ENCODE measurements around the gene MAP3K7.

Gene MAP3K7

GRCh38 chr6:90495216-90495817 is 91.6 kb downstream of the MAP3K7 start:
- ChIA-PET POLR2A (no interaction called here), CTCF (no interaction called here)
- WGBS (ENCODE audit: insufficient coverage): 93% methylated on average over 5 of the region's 9 CpGs
- Histone ChIP-seq H3K36me3 (ENCODE audit: control insufficient read depth in 4 of 4, insufficient read depth in 4 of 4, low read length in 3 of 4) (no peaks in the 10 kb centered on the region), H3K9me3 (ENCODE audit: control extremely low read depth in 1 of 5, control insufficient read depth in 4 of 5, insufficient read depth in 2 of 5, low read depth in 1 of 5, low read length in 4 of 5) (no peaks in the 10 kb centered on the region), H3K4me1 (ENCODE audit: control extremely low read depth in 1 of 4, control insufficient read depth in 4 of 4, insufficient read depth in 4 of 4, low read length in 3 of 4) (peaks cover 3 to 18% (median 13%) of the 10 kb centered on the region in 4 experiments), H3K27me3 (replicated peaks in 2 of 5; ENCODE audit: control insufficient read depth in 4 of 5, insufficient read depth in 5 of 5, low read length in 4 of 5) (no peaks in the 10 kb centered on the region), H3K27ac (ENCODE audit: insufficient read depth in 1 of 2, low read depth in 1 of 2, low read length in 2 of 2, poor library complexity in 1 of 2, severe bottlenecking in 2 of 2) (no peak overlapping the region), H3K4me3 (ENCODE audit: control insufficient read depth in 1 of 7, extremely low read depth in 1 of 7, insufficient read depth in 4 of 7, low read depth in 2 of 7, low read length in 6 of 7) (no peak overlapping the region)
- no peak for DNase-seq

- 81% methylated on average over 7 of the region's 7 CpGs for WGBS (ENCODE audit: insufficient coverage)
- CTCF ChIA-PET: interaction anchor here (0.6 to 5.5 kb wide), 3 partner anchors 9 to 517 kb away, joined by 3 to 33 read pairs (median 3); no protein-coding TSS in a partner anchor
- Histone ChIP-seq H3K27me3 (replicated peaks in 2 of 5; ENCODE audit: control insufficient read depth in 4 of 5, insufficient read depth in 5 of 5, low read length in 4 of 5) (no peaks in the 10 kb centered on the region), H3K4me1 (ENCODE audit: control extremely low read depth in 1 of 4, control insufficient read depth in 4 of 4, insufficient read depth in 4 of 4, low read length in 3 of 4) (peaks cover 3 to 18% (median 13%) of the 10 kb centered on the region in 4 experiments), H3K27ac (ENCODE audit: insufficient read depth in 1 of 2, low read depth in 1 of 2, low read length in 2 of 2, poor library complexity in 1 of 2, severe bottlenecking in 2 of 2) (no peak overlapping the region), H3K9me3 (ENCODE audit: control extremely low read depth in 1 of 5, control insufficient read depth in 4 of 5, insufficient read depth in 2 of 5, low read depth in 1 of 5, low read length in 4 of 5) (no peaks in the 10 kb centered on the region), H3K4me3 (ENCODE audit: control insufficient read depth in 1 of 7, extremely low read depth in 1 of 7, insufficient read depth in 4 of 7, low read depth in 2 of 7, low read length in 6 of 7) (no peak overlapping the region), H3K36me3 (ENCODE audit: control insufficient read depth in 4 of 4, insufficient read depth in 4 of 4, low read length in 3 of 4) (no peaks in the 10 kb centered on the region)
- peak in 1 of 3 donors; percentile 6 for DNase-seq
- POLR2A ChIA-PET: no interaction called here
Observed at GRCh38 chr6:90494067-90494780, 92.6 kb downstream of the MAP3K7 start.

- POLR2A ChIA-PET: no interaction called here
- Histone ChIP-seq H3K4me3 (ENCODE audit: control insufficient read depth in 1 of 7, extremely low read depth in 1 of 7, insufficient read depth in 4 of 7, low read depth in 2 of 7, low read length in 6 of 7) (peak overlapping the region in 1 of 7 experiments; percentile 1), H3K4me1 (ENCODE audit: control extremely low read depth in 1 of 4, control insufficient read depth in 4 of 4, insufficient read depth in 4 of 4, low read length in 3 of 4) (peaks cover 3 to 18% (median 13%) of the 10 kb centered on the region in 4 experiments), H3K27me3 (replicated peaks in 2 of 5; ENCODE audit: control insufficient read depth in 4 of 5, insufficient read depth in 5 of 5, low read length in 4 of 5) (no peaks in the 10 kb centered on the region), H3K27ac (ENCODE audit: insufficient read depth in 1 of 2, low read depth in 1 of 2, low read length in 2 of 2, poor library complexity in 1 of 2, severe bottlenecking in 2 of 2) (no peak overlapping the region), H3K9me3 (ENCODE audit: control extremely low read depth in 1 of 5, control insufficient read depth in 4 of 5, insufficient read depth in 2 of 5, low read depth in 1 of 5, low read length in 4 of 5) (no peaks in the 10 kb centered on the region), H3K36me3 (ENCODE audit: control insufficient read depth in 4 of 4, insufficient read depth in 4 of 4, low read length in 3 of 4) (no peaks in the 10 kb centered on the region)
- CTCF ChIA-PET: interaction anchor here (0.6 to 5.5 kb wide), 5 partner anchors 8 to 553 kb away, joined by 3 to 33 read pairs (median 3); no protein-coding TSS in a partner anchor
- peak; percentile 43 to 89 (median 78) for DNase-seq
- no CpG with 5 or more reads among the region's 2 CpGs for WGBS (ENCODE audit: insufficient coverage)
Observed at GRCh38 chr6:90493332-90493731, 93.5 kb downstream of the MAP3K7 start.

GRCh38 chr6:90492798-90493197 is 94.1 kb downstream of the MAP3K7 start:
- ChIA-PET CTCF (interaction anchor here (1.1 to 5.5 kb wide), 3 partner anchors 9 to 552 kb away, joined by 3 to 33 read pairs (median 7); no protein-coding TSS in a partner anchor), POLR2A (no interaction called here)
- WGBS (ENCODE audit: insufficient coverage): 98% methylated on average over 6 of the region's 6 CpGs
- Histone ChIP-seq H3K4me3 (ENCODE audit: control insufficient read depth in 1 of 7, extremely low read depth in 1 of 7, insufficient read depth in 4 of 7, low read depth in 2 of 7, low read length in 6 of 7) (no peak overlapping the region), H3K9me3 (ENCODE audit: control extremely low read depth in 1 of 5, control insufficient read depth in 4 of 5, insufficient read depth in 2 of 5, low read depth in 1 of 5, low read length in 4 of 5) (no peaks in the 10 kb centered on the region), H3K4me1 (ENCODE audit: control extremely low read depth in 1 of 4, control insufficient read depth in 4 of 4, insufficient read depth in 4 of 4, low read length in 3 of 4) (peaks cover 3 to 18% (median 13%) of the 10 kb centered on the region in 4 experiments), H3K27me3 (replicated peaks in 2 of 5; ENCODE audit: control insufficient read depth in 4 of 5, insufficient read depth in 5 of 5, low read length in 4 of 5) (no peaks in the 10 kb centered on the region), H3K27ac (ENCODE audit: insufficient read depth in 1 of 2, low read depth in 1 of 2, low read length in 2 of 2, poor library complexity in 1 of 2, severe bottlenecking in 2 of 2) (no peak overlapping the region), H3K36me3 (ENCODE audit: control insufficient read depth in 4 of 4, insufficient read depth in 4 of 4, low read length in 3 of 4) (no peaks in the 10 kb centered on the region)
- no peak for DNase-seq

- ChIA-PET POLR2A (no interaction called here), CTCF (interaction anchor here (1.1 to 5.5 kb wide), 3 partner anchors 9 to 552 kb away, joined by 3 to 33 read pairs (median 7); no protein-coding TSS in a partner anchor)
- no peak overlapping the region for H3K27ac ChIP-seq (ENCODE audit: insufficient read depth in 1 of 2, low read depth in 1 of 2, low read length in 2 of 2, poor library complexity in 1 of 2, severe bottlenecking in 2 of 2)
- H3K36me3 ChIP-seq (ENCODE audit: control insufficient read depth in 4 of 4, insufficient read depth in 4 of 4, low read length in 3 of 4): no peaks in the 10 kb centered on the region
- no peak overlapping the region for H3K4me3 ChIP-seq (ENCODE audit: control insufficient read depth in 1 of 7, extremely low read depth in 1 of 7, insufficient read depth in 4 of 7, low read depth in 2 of 7, low read length in 6 of 7)
- H3K9me3 ChIP-seq (ENCODE audit: control extremely low read depth in 1 of 5, control insufficient read depth in 4 of 5, insufficient read depth in 2 of 5, low read depth in 1 of 5, low read length in 4 of 5): no peaks in the 10 kb centered on the region
- no peaks in the 10 kb centered on the region for H3K27me3 ChIP-seq (replicated peaks in 2 of 5; ENCODE audit: control insufficient read depth in 4 of 5, insufficient read depth in 5 of 5, low read length in 4 of 5)
- WGBS (ENCODE audit: insufficient coverage): no CpG with 5 or more reads among the region's 1 CpG
- no peak for DNase-seq
- peaks cover 3 to 18% (median 13%) of the 10 kb centered on the region in 4 experiments for H3K4me1 ChIP-seq (ENCODE audit: control extremely low read depth in 1 of 4, control insufficient read depth in 4 of 4, insufficient read depth in 4 of 4, low read length in 3 of 4)
Observed at GRCh38 chr6:90492369-90492768, 94.5 kb downstream of the MAP3K7 start.

- ChIA-PET CTCF (interaction anchor here (1.4 to 5.5 kb wide), 2 partner anchors 11 to 549 kb away, joined by 5 to 33 read pairs; no protein-coding TSS in a partner anchor), POLR2A (no interaction called here)
- H3K9me3 ChIP-seq (ENCODE audit: control extremely low read depth in 1 of 5, control insufficient read depth in 4 of 5, insufficient read depth in 2 of 5, low read depth in 1 of 5, low read length in 4 of 5): peaks cover 0 to 5% (median 0%) of the 10 kb centered on the region in 5 experiments
- no peak overlapping the region for H3K4me3 ChIP-seq (ENCODE audit: control insufficient read depth in 1 of 7, extremely low read depth in 1 of 7, insufficient read depth in 4 of 7, low read depth in 2 of 7, low read length in 6 of 7)
- no peaks in the 10 kb centered on the region for H3K27me3 ChIP-seq (replicated peaks in 2 of 5; ENCODE audit: control insufficient read depth in 4 of 5, insufficient read depth in 5 of 5, low read length in 4 of 5)
- no peaks in the 10 kb centered on the region for H3K36me3 ChIP-seq (ENCODE audit: control insufficient read depth in 4 of 4, insufficient read depth in 4 of 4, low read length in 3 of 4)
- DNase-seq: no peak
- H3K27ac ChIP-seq (ENCODE audit: insufficient read depth in 1 of 2, low read depth in 1 of 2, low read length in 2 of 2, poor library complexity in 1 of 2, severe bottlenecking in 2 of 2): no peak overlapping the region
- WGBS (ENCODE audit: insufficient coverage): 100% methylated on average over 4 of the region's 4 CpGs
- H3K4me1 ChIP-seq (ENCODE audit: control extremely low read depth in 1 of 4, control insufficient read depth in 4 of 4, insufficient read depth in 4 of 4, low read length in 3 of 4): peaks cover 3 to 18% (median 13%) of the 10 kb centered on the region in 4 experiments
Observed at GRCh38 chr6:90490030-90490716, 96.7 kb downstream of the MAP3K7 start.
